Hematopoietic multipotent progenitor cell treated with erythropoietin and hydrocortisone succinate and interleukin-3 and kit ligand, for 15 days (in vitro differentiated cells): ENCODE results near the gene PRH1.

Experiments used
- DNase-seq: peaks from one replicate; pipeline ENCODE4 v3.0.0-alpha.2; 2015; ENCODE audit warnings: low spot score

PRH1 gene

DNA sequence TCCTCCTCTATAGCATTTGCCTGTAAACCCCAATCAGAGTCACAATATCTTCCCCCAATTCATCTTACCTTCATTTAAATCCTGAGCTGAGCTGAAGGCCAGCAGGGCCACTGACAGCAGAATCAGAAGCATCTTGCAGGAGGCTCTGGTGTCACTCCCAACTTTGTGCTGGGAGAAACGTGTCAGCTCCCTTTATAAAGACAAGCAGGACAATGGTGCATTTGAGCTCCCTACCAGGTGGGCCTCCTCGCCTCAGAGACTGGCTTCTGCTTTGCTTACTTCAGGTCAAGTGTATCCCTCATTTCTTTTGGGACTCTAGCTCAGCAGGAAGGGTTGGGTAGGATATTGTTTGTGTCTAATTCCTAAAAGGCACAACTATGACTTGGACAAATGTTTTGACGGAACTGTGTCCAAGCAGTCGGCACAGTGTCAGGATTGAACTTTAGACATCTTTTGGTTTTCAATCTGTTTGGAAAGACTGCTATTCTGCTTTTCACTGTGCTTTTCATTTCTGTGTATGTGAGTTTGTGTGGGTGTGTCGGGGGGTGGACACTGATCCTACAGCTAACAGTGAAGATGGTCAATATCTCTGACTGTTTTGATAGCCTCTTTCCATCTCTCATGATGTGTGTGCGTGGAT is at the start of gene PRH1:
PRH1 (minus strand) TSS at position 170 of the 640 bp plus-strand sequence; CDS start at position 132, 38 bp downstream.
- DNase-seq = no peak

DNA sequence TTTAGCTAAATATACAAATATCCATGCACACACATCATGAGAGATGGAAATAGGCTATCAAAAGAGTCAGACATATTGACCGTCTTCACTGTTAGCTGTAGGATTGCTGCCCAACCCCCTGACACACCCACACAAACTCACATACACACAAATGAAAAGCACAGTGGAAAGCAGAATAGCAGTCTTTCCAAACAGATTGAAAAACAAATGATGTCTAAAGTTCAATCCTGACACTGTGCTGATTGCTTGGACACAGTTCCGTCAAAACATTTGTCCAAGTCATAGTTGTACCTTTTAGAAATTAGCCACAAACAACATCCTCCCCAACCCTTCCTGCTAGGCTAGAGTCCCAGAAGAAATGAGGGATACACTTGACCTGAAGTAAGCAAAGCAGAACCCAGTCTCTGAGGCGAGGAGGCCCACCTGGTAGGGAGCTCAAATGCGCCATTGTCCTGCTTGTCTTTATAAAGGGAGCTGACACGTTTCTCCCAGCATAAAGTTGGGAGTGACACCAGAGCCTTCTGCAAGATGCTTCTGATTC is 44.8 kb upstream of the PRH1 start, which contains the start of gene PRH2:
PRH2 (plus strand) TSS at position 491 of the 541 bp plus-strand sequence; CDS start at position 529, 38 bp downstream.
- DNase-seq = no peak

DNA sequence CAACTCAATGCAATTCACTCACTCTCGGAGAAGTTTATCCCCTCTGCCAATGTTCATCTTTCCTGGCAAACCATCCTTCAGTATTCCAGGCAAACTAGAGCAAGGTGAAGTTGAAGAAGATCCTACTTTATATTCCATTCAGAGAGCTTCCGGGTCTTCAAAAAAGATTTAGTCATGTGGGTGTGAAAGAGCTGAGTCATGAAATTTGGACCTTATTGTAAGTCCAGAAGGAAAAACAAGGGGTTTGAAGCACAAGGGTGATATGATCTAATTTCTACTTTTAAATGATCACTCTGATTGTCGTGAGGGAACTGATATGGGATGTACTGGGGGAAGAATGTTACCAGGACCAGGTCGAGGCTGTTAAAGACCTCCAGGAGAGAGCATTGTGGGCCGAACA is 42.2 kb upstream of the PRH1 start:
- no peak for DNase-seq

DNA sequence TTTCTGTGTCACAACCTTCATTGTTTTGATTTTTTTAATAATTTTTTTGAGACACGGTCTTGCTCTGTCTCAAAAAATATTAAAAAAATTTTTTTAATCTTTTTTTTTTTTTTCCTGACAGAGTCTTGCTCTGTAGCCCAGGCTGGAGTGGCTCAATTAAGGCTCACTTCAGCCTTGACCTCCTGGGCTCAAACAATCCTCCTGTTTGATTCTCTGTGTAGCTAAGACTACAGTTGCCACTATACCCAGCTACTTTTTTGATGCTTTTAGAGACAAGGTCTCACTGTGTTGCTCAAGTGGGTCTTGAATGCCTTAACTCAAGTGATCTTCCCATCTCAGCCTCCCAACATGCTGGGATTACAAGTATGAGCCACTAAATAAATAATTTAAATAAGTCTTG is 35.8 kb upstream of the PRH1 start:
- DNase-seq = no peak

DNA sequence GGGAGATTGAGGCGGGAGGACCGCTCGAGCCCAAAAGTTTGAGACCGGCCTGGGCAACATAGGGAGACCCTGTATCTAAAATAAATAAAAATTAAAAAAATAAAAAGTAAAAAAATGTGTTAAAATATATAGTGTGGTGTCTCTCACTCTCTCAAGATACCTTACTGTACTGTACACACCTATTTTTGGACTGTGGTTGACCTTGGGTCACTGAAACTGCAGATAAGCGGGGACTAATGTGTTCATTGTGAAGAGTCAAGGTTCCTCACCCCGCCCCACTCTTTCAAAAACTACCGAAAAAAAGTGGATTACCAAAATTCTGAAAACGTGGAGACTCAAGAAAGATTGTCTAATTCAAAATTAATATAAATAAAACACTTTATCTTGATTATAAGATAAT is 26.3 kb upstream of the PRH1 start:
- no peak for DNase-seq

- no peak for DNase-seq
Measured at GRCh38 chr12:10909462-10909861, 25.4 kb upstream of the PRH1 start, which contains the start of gene TAS2R13. Gene TAS2R13, minus strand, starts transcription at chr12:10909562. Its CDS starts 264 bp downstream, at chr12:10909298.

DNA sequence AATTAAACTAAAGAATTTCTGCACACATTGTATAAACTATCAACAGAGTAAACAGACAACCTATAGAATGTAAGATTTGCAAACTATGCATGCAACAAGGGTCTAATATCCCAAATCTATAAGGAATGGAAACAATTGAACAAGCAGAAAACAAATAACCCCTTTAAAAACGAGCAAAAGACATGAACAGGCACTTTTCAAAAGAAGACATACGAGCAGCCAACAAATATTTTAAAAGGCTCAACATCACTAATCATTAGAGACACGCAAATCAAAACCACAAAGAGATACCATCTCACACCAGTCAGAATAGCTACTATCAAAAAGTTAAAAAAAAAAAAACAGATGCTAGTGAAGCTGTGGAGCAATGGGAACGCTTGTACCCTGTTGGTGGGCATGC is 20.6 kb upstream of the PRH1 start:
- DNase-seq = no peak

DNA sequence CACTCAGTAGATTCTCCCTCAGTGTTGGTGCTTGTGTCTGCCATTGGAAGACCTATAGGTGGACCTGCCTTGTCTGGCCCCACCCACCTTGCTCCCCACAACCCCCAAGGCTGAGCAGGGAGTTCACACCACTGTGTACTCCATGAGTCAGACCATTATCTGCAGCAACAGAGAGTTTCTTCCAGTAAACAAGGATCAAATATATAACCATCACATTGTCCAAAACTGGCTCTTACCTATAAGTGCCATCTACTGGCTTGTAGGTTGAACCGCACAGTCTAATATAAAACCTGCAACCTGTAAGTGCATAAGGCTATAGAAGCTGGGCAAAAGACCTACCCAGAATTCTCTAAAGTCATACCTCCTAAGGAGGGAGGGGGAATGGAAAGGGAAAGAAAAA is 17.4 kb upstream of the PRH1 start:
- DNase-seq = no peak

- DNase-seq = no peak
Measured at GRCh38 chr12:10900972-10901371, 16.9 kb upstream of the PRH1 start.

GRCh38 chr12:10900530-10900929 is 16.5 kb upstream of the PRH1 start:
- DNase-seq = no peak

DNA sequence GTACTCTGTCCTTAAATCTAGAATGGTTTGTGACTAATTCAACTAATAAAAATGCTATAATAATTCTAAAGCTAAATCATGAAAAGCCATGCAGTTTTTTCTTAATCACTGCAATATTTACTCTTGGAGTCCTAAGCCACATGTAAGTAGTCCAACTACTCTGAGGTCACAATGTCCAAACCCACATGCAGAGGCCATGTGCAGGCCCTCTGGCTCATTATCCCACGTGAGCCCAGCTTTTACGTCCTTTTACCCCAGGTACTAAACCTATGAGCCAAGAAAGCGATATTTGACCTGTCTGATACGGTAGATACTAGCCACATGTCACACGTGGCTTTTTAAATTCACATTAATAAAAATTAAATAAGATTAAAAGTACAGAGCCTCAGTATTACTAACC is 12.8 kb upstream of the PRH1 start:
- no peak for DNase-seq

DNA sequence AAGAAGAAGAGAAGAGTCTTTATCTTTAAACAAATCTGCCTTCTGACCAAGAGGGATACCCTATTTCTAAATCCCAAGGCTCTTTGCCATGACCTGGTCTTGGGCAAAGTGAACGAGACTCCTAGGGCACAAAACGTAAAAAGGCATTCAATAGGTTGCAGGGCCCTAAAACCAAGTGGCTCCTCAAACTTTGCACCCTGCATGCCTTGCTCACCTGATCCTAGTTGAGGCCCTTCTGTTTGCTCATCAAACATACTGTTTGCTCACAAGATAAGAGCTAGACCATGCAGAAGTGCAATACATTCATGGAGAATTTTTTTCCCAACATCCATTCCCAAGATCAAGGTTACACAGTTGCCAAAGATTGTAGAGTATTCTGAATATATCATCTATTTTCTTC is 7.9 kb upstream of the PRH1 start:
- DNase-seq = no peak

- DNase-seq = no peak
Measured at GRCh38 chr12:10889226-10889625, 5.2 kb upstream of the PRH1 start.

- DNase-seq = no peak
Measured at GRCh38 chr12:10873378-10873777, 10.7 kb downstream of the PRH1 start.

GRCh38 chr12:10867381-10867780 is 16.7 kb downstream of the PRH1 start:
- DNase-seq = no peak

DNA sequence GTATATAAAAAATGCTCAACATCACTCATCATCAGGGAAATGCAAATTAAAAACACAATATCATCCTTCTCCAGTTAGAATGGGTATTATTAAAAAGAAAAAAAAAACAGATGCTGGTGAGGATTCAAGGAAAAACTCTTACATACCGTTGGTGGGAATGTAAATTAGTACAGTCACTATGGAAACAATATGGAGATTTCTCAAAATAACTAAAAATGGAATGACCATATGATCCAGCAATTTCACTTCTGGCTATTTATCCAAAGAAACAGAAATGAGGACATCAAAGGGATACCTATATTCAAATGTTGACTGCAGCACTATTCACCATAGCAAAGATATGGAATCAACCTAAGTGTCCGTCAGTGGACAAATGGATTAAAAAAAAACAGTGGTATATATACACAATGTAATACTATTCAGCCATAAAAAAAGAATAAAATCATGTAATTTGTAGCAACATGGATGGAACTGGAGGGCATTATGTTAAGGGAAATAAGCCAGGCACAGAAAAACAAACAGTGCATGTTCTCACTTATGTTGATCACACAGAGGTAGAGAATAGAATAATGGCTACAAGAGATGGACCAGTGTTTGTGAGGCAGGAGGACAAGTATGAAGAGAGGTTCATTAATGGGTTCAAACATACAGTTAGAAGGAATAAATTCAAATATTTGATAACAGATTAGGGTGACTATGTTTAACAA is 20.4 kb downstream of the PRH1 start:
- DNase-seq = no peak

DNA sequence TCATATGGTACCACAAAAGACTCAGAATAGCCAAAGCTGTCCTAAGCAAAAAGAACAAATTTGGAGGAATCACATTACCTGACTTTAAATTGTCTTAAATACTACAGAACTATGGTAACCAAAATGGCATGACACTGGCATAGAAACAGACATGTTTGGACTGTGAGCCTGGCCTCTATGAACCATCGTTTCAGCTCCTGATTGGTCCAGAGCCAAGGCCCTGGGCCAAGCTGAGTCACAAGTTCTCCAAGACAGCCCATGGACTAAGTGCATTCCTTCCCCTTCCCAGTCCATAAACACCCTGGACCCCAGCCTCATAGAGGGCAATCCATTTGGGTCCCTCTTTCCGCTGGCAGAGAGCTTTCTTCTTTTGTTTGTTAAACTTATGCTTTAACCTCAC is 22.7 kb downstream of the PRH1 start:
- no peak for DNase-seq

- no peak for DNase-seq
Measured at GRCh38 chr12:10855807-10856206, 28.2 kb downstream of the PRH1 start.

GRCh38 chr12:10853776-10854175 is 30.3 kb downstream of the PRH1 start:
- no peak for DNase-seq

GRCh38 chr12:10851243-10851858 is 32.7 kb downstream of the PRH1 start:
- no peak for DNase-seq

DNA sequence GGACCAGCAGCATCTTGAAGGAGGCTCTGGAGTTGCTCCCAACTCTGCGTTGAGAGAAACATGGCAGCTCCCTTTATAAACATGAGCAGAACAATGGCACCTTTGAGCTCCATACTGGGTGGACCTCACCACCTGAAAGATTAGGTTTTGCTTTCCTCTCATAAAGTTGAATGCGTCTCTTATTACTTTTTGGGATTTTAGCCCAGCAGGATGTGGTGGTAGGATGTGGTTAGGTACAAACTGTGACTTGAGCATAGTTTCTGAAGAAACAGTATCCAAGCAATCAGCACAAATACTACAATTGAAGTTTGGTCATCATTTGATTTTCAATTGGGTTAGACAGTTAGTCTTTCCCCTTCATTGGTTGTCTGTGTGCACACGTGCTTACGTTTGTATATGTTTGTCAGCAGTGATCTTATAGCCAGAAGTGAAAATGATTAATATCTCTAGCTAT is 34.6 kb downstream of the PRH1 start, which contains the start of gene PRR4:
PRR4 (minus strand) TSS at position 51 of the 454 bp plus-strand sequence; CDS start at position 13, 38 bp downstream.
- no peak for DNase-seq

DNA sequence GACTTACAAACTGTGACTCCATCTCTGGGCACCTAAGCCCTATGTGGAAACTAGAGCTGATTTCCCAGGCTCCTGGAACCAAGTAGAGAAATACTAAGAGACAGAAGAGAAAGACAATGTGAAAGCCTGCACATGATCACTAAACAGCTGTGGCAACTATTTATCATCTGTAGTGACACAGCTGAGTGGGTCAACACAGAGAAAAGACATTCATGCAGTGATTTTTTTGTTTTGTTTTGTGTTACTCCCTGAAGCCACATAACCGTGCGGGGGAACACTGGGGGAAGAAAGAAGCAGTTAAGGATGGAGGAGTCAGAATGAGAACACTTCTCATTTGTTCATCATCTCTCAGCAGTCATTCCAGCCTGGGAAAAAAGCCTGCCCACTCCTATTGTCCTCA is 36.3 kb downstream of the PRH1 start:
- no peak for DNase-seq

DNA sequence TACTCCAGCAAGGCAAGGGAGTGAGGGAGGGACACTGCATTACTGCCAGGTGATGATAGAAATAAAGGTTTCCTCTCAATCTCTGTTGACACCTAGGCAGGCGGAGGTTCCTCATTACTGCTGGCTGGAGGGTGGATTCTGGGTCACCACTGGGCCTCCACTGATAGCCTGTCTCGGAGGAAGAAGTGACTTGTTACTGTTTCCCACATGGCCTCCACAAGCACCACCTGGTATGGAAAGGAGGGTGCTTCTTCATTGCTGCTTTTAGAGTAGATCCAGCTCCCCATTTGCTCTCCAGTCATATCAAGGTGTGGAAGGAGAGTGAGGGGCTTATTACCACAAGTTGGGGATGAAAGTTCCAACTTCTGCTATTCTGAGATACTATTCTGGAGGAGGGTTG is 41.2 kb downstream of the PRH1 start:
- DNase-seq = no peak
